Measurements from ENCODE around the gene DENND1B.
A peak's percentile ranks its signal among the peaks of the same experiment; 100 is the strongest.

Gene DENND1B

DNA sequence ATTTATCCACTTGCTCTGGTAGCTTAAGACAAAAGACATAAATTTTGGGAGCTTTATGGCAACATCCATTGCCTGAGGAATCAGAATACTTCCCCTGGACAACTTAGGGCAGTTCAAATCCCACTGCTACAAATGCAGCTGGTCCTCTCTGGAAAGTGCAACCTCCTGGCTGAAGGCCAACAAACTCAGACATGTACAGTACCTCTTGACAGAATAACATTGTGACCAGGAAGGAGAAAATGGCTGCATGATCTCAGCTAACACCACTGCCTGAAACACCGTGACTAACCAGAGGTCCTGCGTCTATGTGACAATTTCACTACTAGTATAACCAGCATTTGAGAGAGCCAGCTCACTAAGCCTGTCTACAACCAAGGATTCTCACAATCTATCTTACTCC lies 288.3 kb downstream of the DENND1B start:
- peak overlapping the region; percentile 30; the same call in 1 of the 2 replicates for H2AFZ ChIP-seq (ENCODE audit: low read depth, low read length)
- TF ChIP-seq, protein P1, sequence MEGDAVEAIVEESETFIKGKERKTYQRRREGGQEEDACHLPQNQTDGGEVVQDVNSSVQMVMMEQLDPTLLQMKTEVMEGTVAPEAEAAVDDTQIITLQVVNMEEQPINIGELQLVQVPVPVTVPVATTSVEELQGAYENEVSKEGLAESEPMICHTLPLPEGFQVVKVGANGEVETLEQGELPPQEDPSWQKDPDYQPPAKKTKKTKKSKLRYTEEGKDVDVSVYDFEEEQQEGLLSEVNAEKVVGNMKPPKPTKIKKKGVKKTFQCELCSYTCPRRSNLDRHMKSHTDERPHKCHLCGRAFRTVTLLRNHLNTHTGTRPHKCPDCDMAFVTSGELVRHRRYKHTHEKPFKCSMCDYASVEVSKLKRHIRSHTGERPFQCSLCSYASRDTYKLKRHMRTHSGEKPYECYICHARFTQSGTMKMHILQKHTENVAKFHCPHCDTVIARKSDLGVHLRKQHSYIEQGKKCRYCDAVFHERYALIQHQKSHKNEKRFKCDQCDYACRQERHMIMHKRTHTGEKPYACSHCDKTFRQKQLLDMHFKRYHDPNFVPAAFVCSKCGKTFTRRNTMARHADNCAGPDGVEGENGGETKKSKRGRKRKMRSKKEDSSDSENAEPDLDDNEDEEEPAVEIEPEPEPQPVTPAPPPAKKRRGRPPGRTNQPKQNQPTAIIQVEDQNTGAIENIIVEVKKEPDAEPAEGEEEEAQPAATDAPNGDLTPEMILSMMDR (IDR thresholded peaks at IDR 0.05; ENCODE audit: borderline replicate concordance, extremely low read depth, low read length, poor library complexity, severe bottlenecking) = no peak
- TF ChIP-seq EZH2 (IDR thresholded peaks at IDR 0.05; ENCODE audit: borderline replicate concordance, low read depth, low read length, severe bottlenecking) = no peak
- ATAC-seq (ENCODE audit: insufficient read depth, low read depth) (peak; percentile 40; the same call in 2 of the 3 replicates), DNase-seq (peak; percentile 19)
- H3K36me3 ChIP-seq (ENCODE audit: insufficient read depth, low read length) = no peaks in the 10 kb centered on the region
- no peak overlapping the region for H3K27ac ChIP-seq (ENCODE audit: low read length)
- no peaks in the 10 kb centered on the region for H4K20me1 ChIP-seq (ENCODE audit: insufficient read depth, low read length)
- H3K27me3 ChIP-seq (ENCODE audit: insufficient read depth, low read length, poor library complexity) = no peaks in the 10 kb centered on the region
- H3K9me3 ChIP-seq (ENCODE audit: insufficient read depth, low read length, severe bottlenecking) = no peaks in the 10 kb centered on the region
- no peak overlapping the region for H3K9ac ChIP-seq (ENCODE audit: low read depth, low read length)
- no peak overlapping the region for H3K4me2 ChIP-seq (ENCODE audit: insufficient read depth, low read length)
- no peaks in the 10 kb centered on the region for H3K79me2 ChIP-seq (ENCODE audit: insufficient read depth, low read length)
- H3K4me1 ChIP-seq (ENCODE audit: insufficient read depth, low read length) = peaks cover 1% of the 10 kb centered on the region
- H3K4me3 ChIP-seq (ENCODE audit: low read depth in 1 of 2, low read length in 2 of 2) = no peak overlapping the region

DNA sequence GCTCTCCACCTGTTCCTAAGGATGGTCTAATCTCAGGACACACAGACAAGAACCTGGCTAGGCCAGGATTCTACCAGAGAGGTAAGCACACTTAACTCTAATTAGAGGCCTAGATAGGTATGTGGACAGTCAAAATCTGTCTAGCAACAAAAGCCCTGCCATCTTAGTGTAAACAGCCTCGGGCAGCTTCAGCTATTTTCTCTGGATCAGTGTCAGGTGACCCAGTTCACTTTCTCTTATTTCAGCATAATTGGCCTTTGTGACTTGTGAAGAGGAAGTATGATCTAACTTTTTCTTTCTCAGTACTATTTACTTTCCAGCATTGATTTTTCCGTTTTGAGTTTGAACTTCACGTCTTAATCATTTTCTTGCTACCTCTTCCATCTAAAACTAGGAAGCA lies 289.5 kb downstream of the DENND1B start:
- no peak overlapping the region for H2AFZ ChIP-seq (ENCODE audit: low read depth, low read length)
- no peak overlapping the region for H3K27ac ChIP-seq (ENCODE audit: low read length)
- H3K79me2 ChIP-seq (ENCODE audit: insufficient read depth, low read length) = no peaks in the 10 kb centered on the region
- ATAC-seq (ENCODE audit: insufficient read depth, low read depth) = no peak
- no peaks in the 10 kb centered on the region for H3K27me3 ChIP-seq (ENCODE audit: insufficient read depth, low read length, poor library complexity)
- H3K4me3 ChIP-seq (ENCODE audit: low read depth in 1 of 2, low read length in 2 of 2) = no peak overlapping the region
- TF ChIP-seq, protein P1 (IDR thresholded peaks at IDR 0.05; ENCODE audit: borderline replicate concordance, extremely low read depth, low read length, poor library complexity, severe bottlenecking) = no peak
- no peak for TF ChIP-seq EZH2 (IDR thresholded peaks at IDR 0.05; ENCODE audit: borderline replicate concordance, low read depth, low read length, severe bottlenecking)
- H3K9me3 ChIP-seq (ENCODE audit: insufficient read depth, low read length, severe bottlenecking) = no peaks in the 10 kb centered on the region
- no peaks in the 10 kb centered on the region for H4K20me1 ChIP-seq (ENCODE audit: insufficient read depth, low read length)
- peaks cover 13% of the 10 kb centered on the region for H3K4me1 ChIP-seq (ENCODE audit: insufficient read depth, low read length)
- no peak overlapping the region for H3K9ac ChIP-seq (ENCODE audit: low read depth, low read length)
- DNase-seq = no peak
- no peak overlapping the region for H3K4me2 ChIP-seq (ENCODE audit: insufficient read depth, low read length)
- no peaks in the 10 kb centered on the region for H3K36me3 ChIP-seq (ENCODE audit: insufficient read depth, low read length)

DNA sequence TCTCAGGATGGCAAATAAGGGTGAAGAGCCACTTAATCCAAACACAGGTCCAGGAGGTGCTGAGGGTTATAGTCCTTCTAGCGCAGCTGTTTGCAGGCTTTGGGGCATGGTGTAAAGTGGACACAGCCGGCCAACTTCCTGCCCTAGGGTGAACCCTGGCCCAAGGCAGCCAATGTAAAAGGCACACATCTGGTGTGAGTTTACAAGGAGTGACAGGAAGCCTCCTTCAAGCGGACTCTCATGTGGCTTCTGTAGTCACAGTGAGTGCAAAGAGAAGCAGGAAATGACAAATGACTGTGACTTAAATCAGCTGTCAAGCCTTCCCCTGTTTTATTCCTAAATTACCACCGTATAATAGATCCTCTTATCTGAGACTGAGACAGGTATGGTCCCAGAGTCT lies 294.2 kb downstream of the DENND1B start:
- H3K4me2 ChIP-seq (ENCODE audit: insufficient read depth, low read length) = peak overlapping the region; percentile 46
- TF ChIP-seq, protein P1 (IDR thresholded peaks at IDR 0.05; ENCODE audit: borderline replicate concordance, extremely low read depth, low read length, poor library complexity, severe bottlenecking) = no peak
- no peak for TF ChIP-seq EZH2 (IDR thresholded peaks at IDR 0.05; ENCODE audit: borderline replicate concordance, low read depth, low read length, severe bottlenecking)
- peak overlapping the region; percentile 55; the same call in 1 of the 2 replicates for H3K27ac ChIP-seq (ENCODE audit: low read length)
- H3K4me1 ChIP-seq (ENCODE audit: insufficient read depth, low read length) = peaks cover 16% of the 10 kb centered on the region
- 0 out of 2 replicates have a peak overlapping the region, but pooled peaks have one; percentile 61 for H2AFZ ChIP-seq (ENCODE audit: low read depth, low read length)
- no peaks in the 10 kb centered on the region for H3K9me3 ChIP-seq (ENCODE audit: insufficient read depth, low read length, severe bottlenecking)
- no peaks in the 10 kb centered on the region for H3K79me2 ChIP-seq (ENCODE audit: insufficient read depth, low read length)
- H3K36me3 ChIP-seq (ENCODE audit: insufficient read depth, low read length) = no peaks in the 10 kb centered on the region
- H3K9ac ChIP-seq (ENCODE audit: low read depth, low read length) = no peak overlapping the region
- no peak overlapping the region; a peak in 1 of 4 replicates for H3K4me3 ChIP-seq (ENCODE audit: low read depth in 1 of 2, low read length in 2 of 2)
- peak; percentile 99 for ATAC-seq (ENCODE audit: insufficient read depth, low read depth)
- H4K20me1 ChIP-seq (ENCODE audit: insufficient read depth, low read length) = no peaks in the 10 kb centered on the region
- DNase-seq = peak; percentile 67
- H3K27me3 ChIP-seq (ENCODE audit: insufficient read depth, low read length, poor library complexity) = no peaks in the 10 kb centered on the region
